AG09319 (cell line): ENCODE results near the gene SLC24A4.

Source experiments
- DNase-seq: peaks from one replicate; pipeline ENCODE4 v3.0.0-alpha.2; 2010; ENCODE audit warnings: low read depth; ENCODE audit errors: extremely low read depth
- TF ChIP-seq, protein P1 (sequence below): IDR thresholded peaks from 2 replicates; pipeline ENCODE4 v1.5.1; 2011; ENCODE audit warnings: low read depth, mild to moderate bottlenecking, inconsistent platforms, low read length, moderate library complexity

SLC24A4 gene

GRCh38 chr14:92282669-92283068 lies 40.3 kb upstream of the SLC24A4 start:
- TF ChIP-seq, protein P1, sequence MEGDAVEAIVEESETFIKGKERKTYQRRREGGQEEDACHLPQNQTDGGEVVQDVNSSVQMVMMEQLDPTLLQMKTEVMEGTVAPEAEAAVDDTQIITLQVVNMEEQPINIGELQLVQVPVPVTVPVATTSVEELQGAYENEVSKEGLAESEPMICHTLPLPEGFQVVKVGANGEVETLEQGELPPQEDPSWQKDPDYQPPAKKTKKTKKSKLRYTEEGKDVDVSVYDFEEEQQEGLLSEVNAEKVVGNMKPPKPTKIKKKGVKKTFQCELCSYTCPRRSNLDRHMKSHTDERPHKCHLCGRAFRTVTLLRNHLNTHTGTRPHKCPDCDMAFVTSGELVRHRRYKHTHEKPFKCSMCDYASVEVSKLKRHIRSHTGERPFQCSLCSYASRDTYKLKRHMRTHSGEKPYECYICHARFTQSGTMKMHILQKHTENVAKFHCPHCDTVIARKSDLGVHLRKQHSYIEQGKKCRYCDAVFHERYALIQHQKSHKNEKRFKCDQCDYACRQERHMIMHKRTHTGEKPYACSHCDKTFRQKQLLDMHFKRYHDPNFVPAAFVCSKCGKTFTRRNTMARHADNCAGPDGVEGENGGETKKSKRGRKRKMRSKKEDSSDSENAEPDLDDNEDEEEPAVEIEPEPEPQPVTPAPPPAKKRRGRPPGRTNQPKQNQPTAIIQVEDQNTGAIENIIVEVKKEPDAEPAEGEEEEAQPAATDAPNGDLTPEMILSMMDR = no peak
- no peak for DNase-seq

DNA sequence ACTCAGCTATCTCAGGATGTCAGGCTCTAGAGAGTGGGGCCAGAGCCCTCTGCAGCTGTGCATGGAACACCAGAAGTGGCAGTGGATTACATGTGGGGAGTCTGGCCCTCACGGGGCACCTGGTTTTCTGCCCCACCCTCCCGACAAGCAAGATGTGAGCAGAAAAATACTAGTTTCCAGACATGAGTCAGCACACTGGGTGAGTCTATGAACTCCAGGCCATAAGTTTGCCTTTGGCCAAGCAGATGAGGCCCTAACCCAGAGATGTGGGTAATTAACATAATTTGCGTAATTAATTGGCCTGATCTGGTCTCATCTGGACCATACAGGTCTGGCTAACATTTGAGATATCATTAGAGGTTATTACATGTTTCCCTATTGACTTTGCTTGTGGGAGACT lies 37.7 kb upstream of the SLC24A4 start:
- DNase-seq = no peak

GRCh38 chr14:92287987-92288386 lies 35.0 kb upstream of the SLC24A4 start:
- TF ChIP-seq, protein P1 = no peak
- no peak for DNase-seq

More for the DNA sequence above, 37.7 kb upstream of the SLC24A4 start:
- TF ChIP-seq, protein P1 = no peak

DNA sequence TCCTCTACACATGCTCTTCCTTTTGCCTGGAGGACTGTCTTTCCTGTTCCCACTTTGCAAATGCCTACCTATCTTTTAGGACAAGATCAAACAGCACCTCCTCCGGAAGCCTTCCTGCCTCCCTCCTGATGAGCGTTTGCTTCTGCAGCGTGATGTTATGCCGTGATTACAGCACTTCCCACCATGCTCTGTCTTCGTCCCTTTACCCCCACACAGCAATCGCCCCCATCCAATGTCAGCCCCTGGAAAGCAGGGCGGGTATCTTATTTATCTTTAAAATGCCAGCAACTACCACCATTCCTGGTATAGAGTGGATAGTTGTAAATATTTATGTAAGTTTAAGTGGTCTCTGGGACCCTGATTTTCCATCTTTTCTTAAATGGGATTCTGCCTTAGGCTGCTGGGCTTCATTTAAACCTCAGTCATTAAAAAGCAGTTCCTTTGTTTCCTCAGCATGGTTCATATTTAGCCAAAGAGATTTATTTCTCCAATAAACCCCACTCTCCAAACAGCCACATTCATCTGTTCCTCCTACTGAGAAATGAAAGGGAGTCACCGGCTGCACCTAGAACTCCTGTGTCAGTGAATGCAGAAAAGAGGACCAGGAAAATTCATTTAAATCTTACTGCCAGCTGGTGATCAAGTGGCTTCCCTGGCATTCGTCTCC lies 33.8 kb upstream of the SLC24A4 start:
- DNase-seq = no peak
- TF ChIP-seq, protein P1 = no peak

DNA sequence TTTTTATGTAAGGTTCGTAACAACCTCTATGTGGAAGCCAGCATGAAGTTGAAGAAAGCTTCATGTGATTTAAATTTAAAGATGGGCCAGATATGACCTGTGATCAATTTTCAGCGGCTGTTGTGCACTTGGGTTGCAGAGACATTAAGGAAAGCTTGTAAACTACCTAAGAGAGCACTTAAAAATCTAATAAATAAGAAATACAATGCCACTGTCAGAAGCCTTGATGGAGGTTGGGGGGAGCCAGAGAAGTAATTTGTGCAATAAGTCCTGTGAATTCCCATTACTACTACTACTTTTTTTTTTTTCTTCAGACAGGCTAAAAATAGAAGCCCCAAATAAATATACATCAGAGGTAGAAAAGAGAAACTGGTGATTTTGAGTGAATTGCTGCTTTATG lies 30.3 kb upstream of the SLC24A4 start:
- TF ChIP-seq, protein P1 = no peak
- DNase-seq = no peak

GRCh38 chr14:92294506-92294905 lies 28.5 kb upstream of the SLC24A4 start:
- TF ChIP-seq, protein P1 = no peak
- no peak for DNase-seq

- TF ChIP-seq, protein P1 = no peak
- DNase-seq = no peak
Observed at GRCh38 chr14:92297818-92298595, 25.0 kb upstream of the SLC24A4 start.
